ENCODE results near the gene KRT222. TPM values are rescaled to one million over a fixed set of nuclear protein-coding genes. Genes with fewer than 3 reads are reported as not detected.

The KRT222 gene
- total RNA-seq, 4 donors from 2014 or later: 0.79 to 1.8 (median 1.3) TPM; not detected in 1

DNA sequence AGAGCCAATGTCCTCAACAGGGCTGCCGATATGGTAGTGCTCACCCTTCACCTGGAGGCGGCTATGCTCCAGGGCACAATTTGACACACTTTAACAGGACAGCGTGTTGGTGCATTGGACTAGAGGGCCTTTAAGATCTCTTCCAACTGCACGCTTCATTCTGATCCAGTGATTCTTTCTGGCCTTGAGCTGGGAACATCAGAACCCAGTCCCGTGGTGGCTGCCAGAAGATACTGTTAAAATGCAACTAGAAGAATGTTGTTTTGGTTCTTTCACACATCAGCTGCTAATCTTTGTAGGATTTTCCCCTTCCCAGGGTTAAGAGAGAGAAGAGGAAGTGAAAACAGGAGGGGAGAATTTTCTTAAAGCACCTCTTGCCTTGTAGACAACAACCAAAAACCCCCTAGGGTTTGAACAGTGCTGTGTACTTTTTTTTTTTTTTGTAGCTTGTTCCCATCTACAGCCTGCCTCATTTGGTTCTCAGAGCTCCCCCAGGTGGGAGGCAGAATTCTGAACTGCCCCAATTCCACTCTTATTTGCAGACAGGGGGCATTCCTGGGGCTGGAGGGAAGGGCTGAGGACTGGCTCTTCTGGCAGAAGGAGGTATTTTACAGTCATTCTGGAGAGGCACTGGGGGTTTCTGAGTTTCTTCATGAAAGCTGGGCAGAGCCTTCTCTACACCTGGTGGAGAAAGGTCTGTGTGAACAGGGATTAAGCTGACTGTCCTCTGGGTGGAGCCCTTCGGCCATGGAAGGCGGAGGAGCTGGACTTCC, 49.7 kb downstream of the KRT222 start:
- DNase-seq: no peak
- intact Hi-C loops (cut with DNase I): no loop called here
- Histone ChIP-seq H3K4me1 (peaks cover 0 to 55% (median 18%) of the 10 kb centered on the region in 3 donors), H3K27me3 (peaks cover 0 to 60% (median 0%) of the 10 kb centered on the region in 4 donors), H3K9me3 (no peaks in the 10 kb centered on the region), H3K27ac (no peak overlapping the region), H3K36me3 (no peaks in the 10 kb centered on the region), H3K4me3 (no peak overlapping the region)
- WGBS, 2 donors: 49 to 73% methylated on average over 4 to 7 of the region's 7 CpGs
- TF ChIP-seq CTCF (IDR thresholded peaks at IDR 0.05) (peak in 4 of 6 experiments; percentile 9 to 27 (median 19)), POLR2A (IDR thresholded peaks at IDR 0.05) (no peak)

DNA sequence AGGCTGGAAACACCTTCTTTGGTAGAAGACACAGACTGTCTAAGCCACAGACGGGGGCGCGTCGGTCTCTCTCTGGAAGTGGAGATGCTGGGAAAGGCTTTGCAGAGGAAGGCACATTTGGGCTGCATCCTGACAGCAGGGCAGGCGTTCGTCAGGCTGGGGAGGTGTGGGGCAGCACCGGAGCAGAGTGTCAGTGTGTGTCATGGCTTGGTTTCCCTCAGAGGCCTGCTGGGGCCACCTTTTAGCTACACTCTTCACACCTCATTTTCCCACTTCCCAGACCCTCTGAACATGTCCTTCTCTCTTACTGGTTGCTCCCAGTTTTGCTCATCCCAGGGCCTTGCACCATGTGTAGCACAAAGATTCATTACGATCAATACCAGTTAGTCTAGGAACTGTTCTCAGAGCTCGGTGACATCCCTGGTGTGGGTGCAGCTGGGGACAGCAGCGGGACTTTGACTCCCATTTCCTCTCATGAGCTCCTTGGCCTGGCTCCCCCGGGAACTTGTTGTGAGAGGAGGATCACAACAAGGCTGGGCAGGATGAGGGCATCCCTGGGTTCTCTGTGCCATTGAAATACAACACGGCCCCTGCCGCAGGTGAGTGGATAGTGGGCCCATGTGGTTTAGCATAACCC, 50.4 kb downstream of the KRT222 start:
- Histone ChIP-seq H3K4me1 (peaks cover 0 to 48% (median 15%) of the 10 kb centered on the region in 3 donors), H3K36me3 (no peaks in the 10 kb centered on the region), H3K9me3 (no peaks in the 10 kb centered on the region), H3K27me3 (peaks cover 0 to 62% (median 0%) of the 10 kb centered on the region in 4 donors), H3K27ac (no peak overlapping the region), H3K4me3 (no peak overlapping the region)
- WGBS, 2 donors: 88 to 96% methylated on average over 9 of the region's 13 CpGs
- TF ChIP-seq POLR2A (IDR thresholded peaks at IDR 0.05) (no peak), CTCF (IDR thresholded peaks at IDR 0.05) (no peak)
- intact Hi-C loops (cut with DNase I): no loop called here
- no peak for DNase-seq

DNA sequence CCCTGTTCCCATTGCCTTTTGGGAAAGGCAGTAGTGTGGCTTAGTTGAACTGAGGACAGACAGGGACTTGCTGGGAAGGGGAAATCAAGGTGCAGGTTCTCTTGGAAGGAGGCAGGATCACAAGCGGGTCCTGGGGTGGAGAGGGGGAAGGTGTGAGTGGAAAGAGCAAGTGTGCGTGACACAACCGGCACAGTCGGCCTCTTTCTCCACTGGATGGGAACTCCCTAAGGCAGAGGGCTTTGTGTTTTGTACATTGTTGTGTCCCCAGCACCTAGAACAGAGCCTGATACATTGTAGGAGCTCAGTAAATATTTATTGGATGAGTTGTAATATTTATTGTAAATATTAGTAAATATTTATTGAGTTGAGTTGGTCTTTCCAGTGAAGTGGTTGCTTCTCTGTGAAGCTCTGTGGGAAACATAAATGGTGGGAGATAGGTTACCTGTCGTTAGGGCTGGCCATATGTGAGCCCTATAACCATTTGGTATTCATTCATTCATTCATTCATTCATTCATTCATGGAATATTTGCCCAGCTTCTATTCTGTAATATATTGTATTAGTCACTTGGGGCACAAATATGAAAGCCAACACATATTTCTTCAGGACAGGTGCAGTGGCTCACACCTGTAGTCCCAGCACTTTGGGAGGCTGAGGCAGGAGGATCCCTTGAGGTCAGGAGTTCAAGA, 51.4 kb downstream of the KRT222 start:
- H3K4me1 ChIP-seq: peaks cover 0 to 38% (median 14%) of the 10 kb centered on the region in 3 donors
- intact Hi-C loops (cut with DNase I): no loop called here
- H3K4me3 ChIP-seq: no peak overlapping the region
- DNase-seq: no peak
- peak overlapping the region in 1 of 4 donors; percentile 25 for H3K27ac ChIP-seq
- no peaks in the 10 kb centered on the region for H3K36me3 ChIP-seq
- H3K9me3 ChIP-seq: no peaks in the 10 kb centered on the region
- TF ChIP-seq CTCF (IDR thresholded peaks at IDR 0.05) (no peak), POLR2A (IDR thresholded peaks at IDR 0.05) (no peak)
- WGBS, 2 donors: 82 to 91% methylated on average over 5 of the region's 5 CpGs
- peaks cover 0 to 52% (median 0%) of the 10 kb centered on the region in 4 donors for H3K27me3 ChIP-seq

GRCh38 chr17:40612599-40613244, 52.3 kb downstream of the KRT222 start:
- intact Hi-C loops (cut with DNase I): no loop called here
- WGBS, 2 donors: 48 to 58% methylated on average over 8 to 10 of the region's 11 CpGs
- no peak overlapping the region for H3K27ac ChIP-seq

More at GRCh38 chr17:40612599-40613244, 52.3 kb downstream of the KRT222 start:
- no peaks in the 10 kb centered on the region for H3K9me3 ChIP-seq
- H3K4me1 ChIP-seq: peaks cover 0 to 31% (median 13%) of the 10 kb centered on the region in 3 donors
- peaks cover 0 to 52% (median 0%) of the 10 kb centered on the region in 4 donors for H3K27me3 ChIP-seq
- TF ChIP-seq POLR2A (IDR thresholded peaks at IDR 0.05) (no peak), CTCF (IDR thresholded peaks at IDR 0.05) (no peak)
- H3K4me3 ChIP-seq: no peak overlapping the region
- no peak for DNase-seq
- no peaks in the 10 kb centered on the region for H3K36me3 ChIP-seq

Measured in esophagus squamous epithelium (tissue), 5 donors.